GM18526 (cell line): ENCODE measurements around the gene MAG.

ENCODE experiments used
- POLR2A ChIP-seq: IDR thresholded peaks from 3 replicates; pipeline ENCODE4 v1.6.1; 2011; ENCODE audit not compliant: insufficient read length; ENCODE audit errors: extremely low read depth

MAG gene

DNA sequence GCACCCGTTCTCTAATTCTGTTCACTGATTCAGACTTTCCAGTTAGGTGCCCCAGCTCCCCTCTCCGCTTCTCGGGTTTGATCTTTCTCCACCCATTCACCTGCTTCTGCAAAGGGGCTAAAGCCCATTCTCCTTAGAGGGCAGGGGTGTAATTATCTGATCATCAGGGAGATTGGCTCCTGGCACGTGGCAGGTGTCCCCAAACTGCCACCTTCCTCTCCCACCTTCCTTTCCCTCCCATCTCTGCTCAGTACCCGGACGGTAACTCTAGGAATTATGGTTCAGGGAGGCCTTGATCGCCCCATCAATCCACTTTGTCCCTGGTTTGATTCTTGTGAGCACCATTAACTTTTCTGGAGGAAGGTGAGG lies 56.0 kb downstream of the MAG start:
- TF ChIP-seq POLR2A, result no peak

DNA sequence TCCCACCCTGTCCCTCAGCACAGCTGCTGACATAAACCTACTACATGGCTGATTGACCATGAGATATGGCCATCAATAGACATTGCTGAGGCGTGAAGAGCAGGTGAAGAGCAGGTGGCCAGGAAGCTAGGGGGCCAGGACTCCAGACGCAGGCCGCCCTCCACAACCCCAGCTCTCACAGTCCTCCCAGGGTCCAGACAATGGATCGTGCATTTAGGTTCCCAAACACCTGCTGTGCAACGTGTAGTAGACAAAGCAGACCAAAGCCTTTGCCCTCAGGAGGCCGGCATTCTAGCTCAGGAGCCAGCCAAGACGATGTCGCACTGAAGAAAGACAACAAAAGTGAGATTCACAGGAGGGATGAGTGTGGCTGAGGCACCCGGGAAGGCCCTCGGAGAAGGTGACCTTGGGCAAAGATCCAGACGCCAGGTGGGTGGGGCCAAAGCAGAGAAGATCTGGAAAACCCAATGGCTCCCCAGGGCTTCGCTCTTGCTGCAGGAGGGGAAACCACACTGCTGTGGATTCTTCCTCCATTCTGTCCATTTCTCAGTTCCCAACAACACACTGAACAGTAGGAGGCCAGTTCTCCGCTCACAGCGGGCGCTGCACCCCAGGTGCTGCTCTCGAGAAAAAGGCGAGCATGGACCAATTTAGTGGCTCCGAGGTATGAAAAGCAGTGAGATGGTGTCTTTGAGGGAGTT lies 57.1 kb downstream of the MAG start:
- TF ChIP-seq POLR2A, result peak; percentile 23

DNA sequence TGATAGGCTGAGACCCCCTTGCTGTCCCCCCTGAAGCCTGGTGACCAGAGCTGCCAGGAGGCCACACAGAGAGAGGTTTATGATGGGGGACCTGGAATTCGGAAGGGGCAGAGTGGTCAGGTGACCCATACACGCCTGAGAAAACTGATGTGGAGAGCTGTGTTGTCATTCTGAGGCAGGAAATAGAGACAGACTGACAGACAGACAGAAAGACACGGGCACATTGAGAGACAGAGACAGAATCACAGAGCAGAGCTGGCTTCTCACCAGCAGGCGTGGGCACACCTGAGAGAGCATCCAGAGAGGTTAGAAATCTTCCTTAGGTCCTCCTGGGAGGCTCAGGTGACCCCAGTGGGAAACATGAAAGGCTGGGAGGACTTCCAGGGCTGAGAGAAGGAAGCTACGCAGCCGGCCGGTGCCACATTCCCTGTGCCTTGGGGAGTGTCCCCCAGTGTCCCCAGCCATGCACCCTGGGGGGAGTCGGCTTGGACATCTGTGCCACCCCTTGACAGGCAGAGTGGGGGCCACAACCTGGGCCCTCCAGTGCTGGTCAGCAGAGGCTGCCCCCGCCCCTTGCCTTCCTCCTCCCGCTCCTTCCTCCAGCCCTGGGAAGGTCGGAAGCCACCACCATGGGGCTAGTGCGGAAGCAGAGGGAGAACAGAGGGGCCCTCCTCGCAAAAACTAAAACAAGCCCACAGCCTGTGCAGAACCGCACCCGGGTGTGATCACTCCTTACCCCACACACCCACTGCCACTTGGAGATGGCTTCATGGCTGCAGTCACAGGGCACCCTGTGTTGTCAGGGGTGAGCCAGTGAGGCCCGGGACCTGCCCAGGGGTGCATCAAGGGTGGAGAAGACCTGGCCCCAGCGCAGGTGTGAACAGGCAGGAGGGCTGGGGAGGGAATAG lies 57.9 kb downstream of the MAG start:
- peak; percentile 16 for TF ChIP-seq POLR2A

DNA sequence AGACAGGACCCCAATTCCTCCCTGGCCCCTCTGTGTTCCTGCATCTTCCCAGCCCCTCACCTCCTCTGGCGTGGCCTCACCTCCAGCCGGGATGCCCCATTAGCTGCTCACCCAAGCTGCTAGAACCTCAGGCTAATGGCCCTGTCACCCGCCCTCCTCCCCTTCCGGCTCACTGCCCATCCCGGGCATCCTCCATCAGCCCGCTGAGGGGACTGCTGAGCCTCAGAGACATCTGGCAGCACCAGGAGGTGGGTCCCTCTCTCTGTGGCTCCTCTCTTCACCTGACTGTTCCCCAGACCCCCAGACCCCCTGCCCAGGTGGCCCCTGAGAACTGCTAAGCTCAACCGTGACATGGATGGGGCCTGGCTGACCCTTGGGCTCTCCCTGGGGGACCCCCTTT lies 58.6 kb downstream of the MAG start:
- no peak for TF ChIP-seq POLR2A

DNA sequence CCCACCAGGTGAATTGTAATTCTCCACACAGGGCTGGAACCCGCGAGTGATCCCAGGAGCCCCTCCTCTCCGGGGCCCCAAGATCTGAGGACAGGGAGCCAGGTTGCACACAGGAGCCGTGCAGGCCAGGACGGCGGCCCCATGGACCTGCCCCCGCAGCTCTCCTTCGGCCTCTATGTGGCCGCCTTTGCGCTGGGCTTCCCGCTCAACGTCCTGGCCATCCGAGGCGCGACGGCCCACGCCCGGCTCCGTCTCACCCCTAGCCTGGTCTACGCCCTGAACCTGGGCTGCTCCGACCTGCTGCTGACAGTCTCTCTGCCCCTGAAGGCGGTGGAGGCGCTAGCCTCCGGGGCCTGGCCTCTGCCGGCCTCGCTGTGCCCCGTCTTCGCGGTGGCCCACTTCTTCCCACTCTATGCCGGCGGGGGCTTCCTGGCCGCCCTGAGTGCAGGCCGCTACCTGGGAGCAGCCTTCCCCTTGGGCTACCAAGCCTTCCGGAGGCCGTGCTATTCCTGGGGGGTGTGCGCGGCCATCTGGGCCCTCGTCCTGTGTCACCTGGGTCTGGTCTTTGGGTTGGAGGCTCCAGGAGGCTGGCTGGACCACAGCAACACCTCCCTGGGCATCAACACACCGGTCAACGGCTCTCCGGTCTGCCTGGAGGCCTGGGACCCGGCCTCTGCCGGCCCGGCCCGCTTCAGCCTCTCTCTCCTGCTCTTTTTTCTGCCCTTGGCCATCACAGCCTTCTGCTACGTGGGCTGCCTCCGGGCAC lies 59.6 kb downstream of the MAG start:
- TF ChIP-seq POLR2A, result no peak

DNA sequence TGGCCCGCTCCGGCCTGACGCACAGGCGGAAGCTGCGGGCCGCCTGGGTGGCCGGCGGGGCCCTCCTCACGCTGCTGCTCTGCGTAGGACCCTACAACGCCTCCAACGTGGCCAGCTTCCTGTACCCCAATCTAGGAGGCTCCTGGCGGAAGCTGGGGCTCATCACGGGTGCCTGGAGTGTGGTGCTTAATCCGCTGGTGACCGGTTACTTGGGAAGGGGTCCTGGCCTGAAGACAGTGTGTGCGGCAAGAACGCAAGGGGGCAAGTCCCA lies 60.2 kb downstream of the MAG start:
- TF ChIP-seq POLR2A, result no peak

DNA sequence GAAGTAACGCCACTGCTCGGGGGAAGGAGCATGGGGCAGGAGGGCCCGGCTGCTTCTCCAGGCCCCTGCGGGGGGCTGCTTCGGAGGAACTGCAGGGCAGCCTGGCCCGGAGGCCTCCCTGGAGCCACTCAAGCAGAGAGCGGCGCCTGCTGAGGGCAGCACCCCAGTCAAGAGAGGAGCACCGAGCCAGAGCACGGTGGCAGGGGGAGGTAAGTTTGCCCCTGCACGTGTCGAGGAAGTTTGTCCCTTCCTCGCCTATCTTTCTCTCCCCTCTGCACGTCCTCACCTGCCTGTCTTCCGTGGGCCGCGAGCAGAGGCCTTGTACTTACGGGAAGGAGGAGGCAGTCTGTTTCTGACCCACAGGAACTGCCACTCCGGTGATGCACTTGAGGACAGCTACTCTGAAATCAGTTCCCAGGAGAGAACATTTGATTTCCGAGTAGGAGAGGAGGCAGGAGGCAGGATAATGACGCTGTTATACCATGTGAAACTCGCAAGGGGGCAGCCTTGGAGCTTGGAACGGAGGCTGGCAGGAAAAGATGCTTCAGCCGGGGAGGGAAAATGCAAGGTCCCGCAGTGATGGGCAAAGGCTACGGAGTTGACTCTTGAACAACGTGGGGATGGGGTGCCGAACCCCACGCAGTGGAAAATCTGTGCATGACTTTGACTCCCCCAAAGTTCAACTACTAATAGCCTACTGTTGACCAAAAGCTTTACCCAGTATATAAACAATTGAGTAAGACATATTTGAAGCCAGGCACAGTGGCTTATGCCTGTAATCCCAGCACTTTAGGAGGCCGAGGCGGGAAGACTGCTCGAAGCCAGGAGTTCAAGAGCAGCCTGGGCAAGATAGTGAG lies 60.7 kb downstream of the MAG start:
- TF ChIP-seq POLR2A, result no peak

DNA sequence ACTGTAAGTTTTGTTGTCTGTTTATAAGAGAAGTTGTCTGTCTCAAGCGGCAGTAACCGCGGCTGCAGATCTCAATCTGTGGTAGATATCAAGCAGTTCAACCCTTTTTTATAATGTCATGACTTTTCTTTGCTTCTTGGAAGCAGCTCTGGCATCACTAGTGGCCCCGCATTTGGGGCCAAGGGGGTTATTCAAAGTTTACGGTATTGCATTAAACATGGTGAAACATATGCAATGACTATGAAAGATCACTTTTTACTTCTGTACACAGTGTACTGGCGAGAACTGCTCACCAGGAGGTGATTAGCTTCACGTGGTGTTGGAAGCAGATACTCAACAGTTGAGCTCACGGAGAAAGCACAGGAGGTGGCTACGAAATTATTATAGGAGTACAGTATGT lies 61.7 kb downstream of the MAG start:
- TF ChIP-seq POLR2A, result no peak

DNA sequence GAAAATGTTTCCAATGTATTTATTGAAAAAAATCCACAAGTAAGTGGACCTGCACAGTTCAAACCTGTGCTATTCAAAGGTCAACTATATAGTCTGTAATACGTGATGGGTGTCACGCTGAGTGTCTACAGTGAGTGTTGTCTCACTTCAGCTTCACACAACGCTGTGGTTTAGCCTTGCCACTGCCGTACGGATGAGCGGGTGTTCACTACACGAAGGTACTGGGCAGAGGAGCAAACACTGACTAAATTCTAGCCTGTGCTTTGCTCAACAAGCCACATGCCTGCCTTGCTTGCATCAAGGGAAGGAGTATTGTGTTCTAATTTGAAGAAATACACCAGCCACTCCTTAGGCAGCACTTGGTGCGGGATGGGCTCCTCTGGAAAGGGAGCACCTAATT lies 62.9 kb downstream of the MAG start:
- TF ChIP-seq POLR2A, result no peak

DNA sequence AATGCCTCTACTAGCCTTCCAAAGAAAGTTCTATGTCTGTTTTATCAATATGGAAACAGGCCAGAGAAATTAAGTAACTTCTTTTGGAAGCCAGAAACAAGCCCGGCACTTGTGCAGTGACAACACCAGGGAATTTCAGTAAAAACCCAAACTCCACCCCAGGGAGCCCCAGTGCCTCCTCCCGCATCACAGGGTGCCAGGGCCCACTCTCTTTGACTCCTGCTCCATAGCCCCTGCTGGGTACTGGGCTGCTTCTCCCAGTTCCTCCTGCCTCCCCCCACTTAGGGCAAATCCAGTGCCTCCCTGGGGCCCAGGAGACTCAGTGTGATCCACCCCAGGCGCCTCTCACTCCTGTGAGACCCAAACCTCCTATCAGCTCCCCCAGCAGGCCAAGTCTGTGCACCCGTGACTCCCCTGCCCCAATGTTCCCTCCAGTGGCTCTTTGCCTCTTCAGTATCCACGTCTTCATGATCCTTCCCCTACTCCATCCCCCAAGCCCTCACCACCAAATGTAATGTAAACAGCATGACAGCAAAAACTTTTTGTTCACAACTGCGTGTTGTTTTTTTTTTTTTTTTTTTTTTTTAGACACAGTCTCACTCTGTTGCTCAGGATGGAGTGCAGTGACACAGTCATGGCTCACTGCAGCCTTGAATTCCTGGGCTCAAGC lies 64.0 kb downstream of the MAG start:
- no peak for TF ChIP-seq POLR2A

DNA sequence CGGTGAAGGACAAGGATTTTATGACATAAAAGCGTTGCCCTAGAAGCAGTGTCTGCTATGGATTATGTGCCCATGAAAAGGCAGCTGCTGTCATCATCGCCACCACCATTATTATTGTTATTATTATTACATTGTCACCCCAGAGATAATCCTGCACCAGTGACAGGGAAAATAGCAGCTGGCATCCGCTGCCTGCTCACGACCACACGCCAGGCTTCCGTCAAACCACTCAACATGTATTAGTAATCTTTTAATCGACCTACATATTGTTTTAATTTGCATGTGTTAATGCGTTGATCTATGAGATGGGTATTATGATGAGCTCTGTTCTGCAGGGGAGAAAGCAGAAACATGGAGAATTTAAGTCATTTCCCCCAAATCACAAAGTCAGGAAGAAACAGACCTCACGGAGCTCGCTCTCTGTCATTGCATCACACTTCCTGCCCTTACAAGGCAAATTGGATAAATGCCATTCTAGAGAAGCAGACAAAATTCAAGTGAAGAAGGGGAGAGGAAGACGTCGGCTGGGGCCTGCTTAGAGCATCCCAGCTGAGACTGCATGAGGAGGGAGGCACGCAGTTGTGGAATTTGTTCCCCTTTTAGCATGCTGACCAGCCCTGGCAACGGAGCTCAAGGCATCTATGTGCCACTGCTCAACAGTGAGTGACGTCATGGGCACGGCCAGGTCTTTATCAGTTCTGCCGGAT lies 66.1 kb downstream of the MAG start, which contains the start of gene FFAR3:
Gene FFAR3 (plus strand): TSS at position 594 of the 707 bp plus-strand sequence. CDS start 431 bp downstream, outside the sequence.
- no peak for TF ChIP-seq POLR2A

DNA sequence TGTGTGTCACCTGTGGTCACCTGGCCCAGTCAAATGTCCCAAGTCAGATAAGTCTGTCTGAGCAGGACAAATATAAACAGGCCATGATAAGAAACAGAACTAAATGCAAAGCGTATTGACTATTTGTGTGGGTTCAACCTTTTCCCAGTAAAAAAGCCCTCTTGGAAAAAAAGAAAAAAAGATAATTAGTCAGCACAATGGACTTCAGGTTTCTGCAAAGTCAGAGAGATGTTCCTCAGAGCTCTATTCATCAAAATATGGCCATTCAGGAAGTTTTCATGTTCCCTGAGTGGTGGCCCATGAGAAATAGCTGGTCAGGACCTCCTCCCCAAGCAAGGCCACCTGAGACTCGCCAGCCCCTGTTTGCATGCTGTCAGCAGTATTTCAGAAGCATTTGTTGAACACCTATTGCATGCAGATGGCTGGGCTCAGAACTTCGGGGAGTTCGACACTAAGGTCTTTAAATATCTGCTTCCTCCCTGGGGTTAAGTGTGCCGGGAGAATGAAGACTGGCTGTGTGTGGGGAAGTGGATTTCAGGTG lies 69.0 kb downstream of the MAG start:
- no peak for TF ChIP-seq POLR2A

DNA sequence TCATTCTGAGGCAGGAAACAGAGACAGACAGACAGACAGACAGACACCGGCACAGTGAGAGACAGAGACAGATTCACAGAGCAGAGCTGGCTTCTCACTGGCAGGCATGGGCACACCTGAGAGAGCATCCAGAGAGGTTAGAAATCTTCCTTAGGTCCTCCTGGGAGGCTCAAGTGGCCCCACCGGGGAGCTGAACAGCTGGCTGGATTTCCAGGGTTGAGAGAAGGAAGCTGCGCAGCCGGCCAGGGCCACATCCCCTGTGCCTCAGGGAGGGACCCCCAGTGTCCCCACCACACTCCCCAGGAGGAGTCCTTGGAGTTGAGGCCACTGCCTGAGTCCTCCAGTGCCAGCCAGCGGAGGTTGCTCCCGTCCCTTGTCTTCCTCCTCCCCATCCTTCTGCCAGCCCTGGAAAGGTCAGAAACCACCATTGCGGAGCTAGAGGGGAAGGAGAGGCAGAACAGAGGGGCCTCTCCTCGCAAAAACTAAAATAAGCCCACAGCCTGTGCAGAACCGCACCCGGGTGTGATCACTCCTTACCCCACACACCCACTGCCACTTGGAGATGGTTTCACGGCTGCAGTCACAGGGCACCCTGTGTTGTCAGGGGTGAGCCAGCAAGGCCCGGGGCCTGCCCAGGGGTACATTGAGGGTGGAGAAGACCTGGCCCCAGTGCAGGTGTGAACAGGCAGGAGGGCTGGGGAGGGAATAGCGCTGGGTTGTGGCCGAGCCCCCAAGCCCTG lies 70.5 kb downstream of the MAG start:
- TF ChIP-seq POLR2A, result no peak
